ENCODE data around the gene TEAD2. TPM values are rescaled to one million over a fixed set of nuclear protein-coding genes. Genes with fewer than 3 reads are reported as not detected.

The TEAD2 gene
- polyA plus RNA-seq, 1 donor from 2014 or later: 1.0 TPM

DNA sequence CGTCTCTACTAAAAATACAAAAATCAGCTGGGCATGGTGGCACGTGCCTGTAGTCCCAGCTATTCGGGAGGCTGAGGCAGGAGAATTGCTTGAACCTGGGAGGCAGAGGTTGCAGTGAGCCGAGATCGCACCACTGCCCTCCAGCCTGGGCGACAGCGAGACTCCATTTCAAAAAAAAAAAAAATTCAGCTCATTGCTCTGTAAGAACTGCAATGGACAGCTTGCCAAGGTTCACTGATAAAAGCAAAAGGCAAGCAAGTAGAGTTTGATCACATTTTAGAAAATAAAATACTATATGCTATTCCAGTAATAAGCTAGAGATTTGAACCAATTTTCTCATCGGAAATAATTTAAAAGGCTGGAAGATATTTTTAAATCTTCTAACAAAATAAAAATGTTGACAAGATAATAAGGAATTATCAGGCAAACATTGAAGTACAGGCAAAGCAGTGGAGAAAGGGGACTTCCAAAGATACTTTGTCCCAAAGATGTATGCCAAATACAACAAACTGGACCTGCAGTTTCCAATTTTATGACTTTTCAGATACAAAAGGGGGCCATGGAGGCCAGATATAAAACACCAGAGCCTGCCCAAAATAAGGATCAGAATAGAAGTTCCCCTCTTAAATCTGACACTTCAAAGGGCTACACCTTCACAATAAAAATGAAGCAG lies 66.9 kb downstream of the TEAD2 start:
- H4K20me1 ChIP-seq (ENCODE audit: insufficient read depth): no peaks in the 10 kb centered on the region
- no peak overlapping the region for H3K4me3 ChIP-seq (ENCODE audit: low read length)
- H3K36me3 ChIP-seq (ENCODE audit: insufficient read depth, low read length): no peaks in the 10 kb centered on the region
- TF ChIP-seq SMC3 (conservative IDR thresholded peaks at IDR 0.05; ENCODE audit: poor library complexity) (no peak), RAD21 (conservative IDR thresholded peaks at IDR 0.05) (no peak), EZH2 (IDR thresholded peaks at IDR 0.05; ENCODE audit: borderline replicate concordance, insufficient read depth, low read length, poor library complexity, severe bottlenecking) (no peak), EP300 (conservative IDR thresholded peaks at IDR 0.05; ENCODE audit: poor library complexity, severe bottlenecking) (no peak), MXI1 (conservative IDR thresholded peaks at IDR 0.05; ENCODE audit: poor library complexity, severe bottlenecking) (no peak), CTCF (IDR thresholded peaks at IDR 0.05; ENCODE audit: poor library complexity, severe bottlenecking) (no peak), TAF1 (IDR thresholded peaks at IDR 0.05; ENCODE audit: low read depth) (no peak), POLR2AphosphoS5 (IDR thresholded peaks at IDR 0.05) (no peak)
- TF ChIP-seq, protein P1, sequence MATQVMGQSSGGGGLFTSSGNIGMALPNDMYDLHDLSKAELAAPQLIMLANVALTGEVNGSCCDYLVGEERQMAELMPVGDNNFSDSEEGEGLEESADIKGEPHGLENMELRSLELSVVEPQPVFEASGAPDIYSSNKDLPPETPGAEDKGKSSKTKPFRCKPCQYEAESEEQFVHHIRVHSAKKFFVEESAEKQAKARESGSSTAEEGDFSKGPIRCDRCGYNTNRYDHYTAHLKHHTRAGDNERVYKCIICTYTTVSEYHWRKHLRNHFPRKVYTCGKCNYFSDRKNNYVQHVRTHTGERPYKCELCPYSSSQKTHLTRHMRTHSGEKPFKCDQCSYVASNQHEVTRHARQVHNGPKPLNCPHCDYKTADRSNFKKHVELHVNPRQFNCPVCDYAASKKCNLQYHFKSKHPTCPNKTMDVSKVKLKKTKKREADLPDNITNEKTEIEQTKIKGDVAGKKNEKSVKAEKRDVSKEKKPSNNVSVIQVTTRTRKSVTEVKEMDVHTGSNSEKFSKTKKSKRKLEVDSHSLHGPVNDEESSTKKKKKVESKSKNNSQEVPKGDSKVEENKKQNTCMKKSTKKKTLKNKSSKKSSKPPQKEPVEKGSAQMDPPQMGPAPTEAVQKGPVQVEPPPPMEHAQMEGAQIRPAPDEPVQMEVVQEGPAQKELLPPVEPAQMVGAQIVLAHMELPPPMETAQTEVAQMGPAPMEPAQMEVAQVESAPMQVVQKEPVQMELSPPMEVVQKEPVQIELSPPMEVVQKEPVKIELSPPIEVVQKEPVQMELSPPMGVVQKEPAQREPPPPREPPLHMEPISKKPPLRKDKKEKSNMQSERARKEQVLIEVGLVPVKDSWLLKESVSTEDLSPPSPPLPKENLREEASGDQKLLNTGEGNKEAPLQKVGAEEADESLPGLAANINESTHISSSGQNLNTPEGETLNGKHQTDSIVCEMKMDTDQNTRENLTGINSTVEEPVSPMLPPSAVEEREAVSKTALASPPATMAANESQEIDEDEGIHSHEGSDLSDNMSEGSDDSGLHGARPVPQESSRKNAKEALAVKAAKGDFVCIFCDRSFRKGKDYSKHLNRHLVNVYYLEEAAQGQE (IDR thresholded peaks at IDR 0.05; ENCODE audit: borderline replicate concordance): no peak
- no peaks in the 10 kb centered on the region for H3F3A ChIP-seq (ENCODE audit: insufficient read depth, low read length, poor library complexity, severe bottlenecking)
- H3K4me2 ChIP-seq (ENCODE audit: low read length): no peak overlapping the region
- H3K9me2 ChIP-seq (ENCODE audit: insufficient read depth, low read length): no peaks in the 10 kb centered on the region
- H3K27ac ChIP-seq (ENCODE audit: low read length): no peak overlapping the region
- no peaks in the 10 kb centered on the region for H3K9me3 ChIP-seq (ENCODE audit: low read length)
- H2AFZ ChIP-seq (ENCODE audit: low read depth, low read length): no peak overlapping the region
- H3K9ac ChIP-seq (ENCODE audit: low read length): no peak overlapping the region
- H3K27me3 ChIP-seq (ENCODE audit: insufficient read depth, low read depth, low read length): no peaks in the 10 kb centered on the region
- H3K79me2 ChIP-seq (replicated peaks; ENCODE audit: insufficient read depth, low read length): no peaks in the 10 kb centered on the region

GRCh38 chr19:49294401-49294800 lies 67.8 kb downstream of the TEAD2 start:
- no peaks in the 10 kb centered on the region for H3K9me3 ChIP-seq (ENCODE audit: low read length)
- H3K4me2 ChIP-seq (ENCODE audit: low read length): no peak overlapping the region
- H2AFZ ChIP-seq (ENCODE audit: low read depth, low read length): no peak overlapping the region
- no peak overlapping the region for H3K27ac ChIP-seq (ENCODE audit: low read length)
- H3K36me3 ChIP-seq (ENCODE audit: insufficient read depth, low read length): no peaks in the 10 kb centered on the region
- H3K9ac ChIP-seq (ENCODE audit: low read length): no peak overlapping the region
- H3F3A ChIP-seq (ENCODE audit: insufficient read depth, low read length, poor library complexity, severe bottlenecking): no peaks in the 10 kb centered on the region
- H3K4me3 ChIP-seq (ENCODE audit: low read length): no peak overlapping the region
- H3K27me3 ChIP-seq (ENCODE audit: insufficient read depth, low read depth, low read length): no peaks in the 10 kb centered on the region
- no peaks in the 10 kb centered on the region for H4K20me1 ChIP-seq (ENCODE audit: insufficient read depth)
- H3K9me2 ChIP-seq (ENCODE audit: insufficient read depth, low read length): no peaks in the 10 kb centered on the region
- H3K79me2 ChIP-seq (replicated peaks; ENCODE audit: insufficient read depth, low read length): no peaks in the 10 kb centered on the region
- TF ChIP-seq RAD21 (conservative IDR thresholded peaks at IDR 0.05) (no peak), EP300 (conservative IDR thresholded peaks at IDR 0.05; ENCODE audit: poor library complexity, severe bottlenecking) (no peak), TAF1 (IDR thresholded peaks at IDR 0.05; ENCODE audit: low read depth) (no peak), CTCF (IDR thresholded peaks at IDR 0.05; ENCODE audit: poor library complexity, severe bottlenecking) (no peak), POLR2AphosphoS5 (IDR thresholded peaks at IDR 0.05) (no peak), MXI1 (conservative IDR thresholded peaks at IDR 0.05; ENCODE audit: poor library complexity, severe bottlenecking) (no peak), SMC3 (conservative IDR thresholded peaks at IDR 0.05; ENCODE audit: poor library complexity) (no peak), EZH2 (IDR thresholded peaks at IDR 0.05; ENCODE audit: borderline replicate concordance, insufficient read depth, low read length, poor library complexity, severe bottlenecking) (no peak)
- TF ChIP-seq, protein P1 (IDR thresholded peaks at IDR 0.05; ENCODE audit: borderline replicate concordance): no peak

Data from neural cell (in vitro differentiated cells).